Mammary epithelial cell (primary cell): ENCODE measurements around the gene DGLUCY.

ENCODE experiments used
- CTCF ChIP-seq, 2 donors: IDR thresholded peaks in 1 of 2; conservative IDR thresholded peaks in 1 of 2; 2 replicates each; pipeline ENCODE4 v1.5.1; 2011 to 2012; ENCODE audit warnings: inconsistent platforms in 2 of 2, low read length in 2 of 2, mild to moderate bottlenecking in 2 of 2, control low read depth in 1 of 2, low read depth in 1 of 2; ENCODE audit not compliant: insufficient read depth in 1 of 2; ENCODE audit errors: extremely low read depth in 1 of 2
- EZH2 ChIP-seq: IDR thresholded peaks from 2 replicates; pipeline ENCODE4 v1.6.1; 2012; ENCODE audit warnings: low read length, inconsistent platforms, borderline replicate concordance

- TF ChIP-seq CTCF (conservative IDR thresholded peaks at IDR 0.05 in 1 of 2, IDR thresholded peaks at IDR 0.05 in 1 of 2; ENCODE audit: extremely low read depth in 1 of 2, insufficient read depth in 1 of 2, low read depth in 1 of 2, low read length in 2 of 2) (no peak), EZH2 (no peak)
These were observed 120.9 kb downstream of the DGLUCY start for GRCh38 chr14:91234791-91235114.
